Heart left ventricle (tissue), 16 donors: Measurements from ENCODE around the gene ETFRF1. TPM values are rescaled to one million over a fixed set of nuclear protein-coding genes. Genes with fewer than 3 reads are reported as not detected.

Experiments
- ATAC-seq, 4 donors: fragments of 200-7000 bp; cut with Tn5 transposase; one replicate each; pipeline ENCODE4 v1.9.1; 2020 to 2022; ENCODE audit warnings: moderate library complexity in 4 of 4, mild to moderate bottlenecking in 3 of 4, moderate number of reproducible peaks in 1 of 4
- DNase-seq, 5 donors: peaks; one replicate each; pipeline ENCODE4 v3.0.0-alpha.2; 2020
- H3K27ac ChIP-seq, 12 donors: fragments of 200-600 bp; sonication (generic) in 4 of 12; one replicate each; pipeline versions ENCODE4 v1.5.0 to v1.8.0; 2016 to 2022; ENCODE audit warnings: mild to moderate bottlenecking in 2 of 12
- H3K27me3 ChIP-seq, 9 donors: fragments of 200-600 bp; sonication (generic) in 2 of 9; one replicate each; pipeline versions ENCODE4 v1.5.1 to v1.8.0; 2016 to 2022; ENCODE audit warnings: mild to moderate bottlenecking in 3 of 9
- H3K36me3 ChIP-seq, 9 donors: fragments of 200-600 bp; sonication (generic) in 2 of 9; one replicate each; pipeline versions ENCODE4 v1.5.0 to v1.8.0; 2018 to 2022; ENCODE audit warnings: mild to moderate bottlenecking in 2 of 9
- H3K4me1 ChIP-seq, 12 donors: fragments of 200-600 bp; sonication (generic) in 4 of 12; one replicate each; pipeline versions ENCODE4 v1.5.0 to v1.8.0; 2016 to 2022; ENCODE audit warnings: mild to moderate bottlenecking in 3 of 12
- H3K4me3 ChIP-seq, 12 donors: fragments of 200-600 bp; sonication (generic) in 4 of 12; one replicate each; pipeline versions ENCODE4 v1.5.0 to v1.8.0; 2017 to 2022; ENCODE audit warnings: mild to moderate bottlenecking in 9 of 12, moderate library complexity in 4 of 12
- H3K9me3 ChIP-seq, 12 donors: fragments of 200-600 bp; sonication (generic) in 4 of 12; one replicate each; pipeline versions ENCODE4 v1.5.0 to v1.8.0; 2016 to 2022; ENCODE audit warnings: mild to moderate bottlenecking in 1 of 12
- CTCF ChIP-seq, 12 donors: fragments of 200-600 bp; sonication (generic) in 4 of 12; IDR thresholded peaks; one replicate each; pipeline versions ENCODE4 v1.5.0 to v1.8.0; 2018 to 2022; ENCODE audit warnings: antibody characterized with exemption in 12 of 12, mild to moderate bottlenecking in 5 of 12
- POLR2A ChIP-seq, 2 donors: fragments of 450-650 bp; IDR thresholded peaks; one replicate each; pipeline ENCODE4 v1.6.1; 2017; ENCODE audit warnings: antibody characterized with exemption in 2 of 2, mild to moderate bottlenecking in 2 of 2, moderate library complexity in 2 of 2
- WGBS, 4 donors: extraction: QIAGEN DNeasy Blood & Tissue Kit in 2 of 4; methylation state at CpG; one replicate each; pipeline versions ENCODE4 v1.1.5 to v1.1.7; 2013 to 2018; 5-methylcytosine and 5-hydroxymethylcytosine counted together
- intact Hi-C, 10 donors: fragments of 100-400 bp; cut with DNase I; formaldehyde crosslinking; loops; one replicate each; pipeline versions ENCODE4 v1.11.1 to v1.14.2; 2022
- polyA plus RNA-seq, 2 donors: library from polyadenylated mRNA; stranded (reverse); fragments of 200-250 nt; gene quantifications; one replicate each; pipeline ENCODE4 v1.2.3, GENCODE V29; 2013
- total RNA-seq, 9 donors: library from RNA; depleted of rRNA in 2 of 9; stranded (reverse); fragments of >200 nt in 2 of 9; fragmentation: NEBNext Ultra II Directional in 3 of 9; extraction: Animal tissue kit (Norgen Biotek cat#: 25700) in 3 of 9; gene quantifications; one replicate each; pipeline versions ENCODE4 v1.1.0 to v1.2.4, GENCODE V29; 2016 to 2023
- donor health status: ischemic (EF 13 %, LVEDD 7.1; RV severe dilation, severe dysfunction).
- donor health status: healthy with polysubstance abuse.
- donor health status: DM: no; HTN: yes; CAD: no.
- donor health status: DM: no; HTN: no; CAD: no.
- donor health status: ischemic (EF 25% LVEDD 6.9; RV normal size, moderate dysfunction).
- donor health status: ischemic (EF 25% LVEDD 5.7; RV mildly dilated, moderate dysfunction).
- donor health status: healthy.
- donor health status: DM: yes; HTN: yes; CAD: no.
- donor health status: ischemic (EF 35%, LVEDD 5.7; RV mildly dilated, moderate dysfunction).
- donor health status: nonischemic (EF 11% LVEDD 7.7; RV severe dilation, severe dysfunction).
- donor health status: DM: yes; HTN: yes; CAD: no.
- donor health status: PGD.
- donor health status: ischemic (EF 29% LVEDD 5.4; RV normal size, mild dysfunction).
- donor health status: nonischemic (EF 23%, LVEDD 6.1; RV moderate dilation, normal function).

Gene ETFRF1
- total and polyA plus RNA-seq, 11 donors, result 31.4 to 83.8 (median 52.2) TPM

- no peaks in the 10 kb centered on the region for H3K9me3 ChIP-seq
- H3K4me1 ChIP-seq, result peaks cover 0 to 21% (median 12%) of the 10 kb centered on the region in 12 donors
- H3K27ac ChIP-seq, result no peak overlapping the region
- H3K27me3 ChIP-seq, result no peaks in the 10 kb centered on the region
- TF ChIP-seq CTCF (IDR thresholded peaks at IDR 0.05) (no peak), POLR2A (IDR thresholded peaks at IDR 0.05) (no peak)
- H3K36me3 ChIP-seq, result no peaks in the 10 kb centered on the region
- ATAC-seq, result no peak
- no peak for DNase-seq
- 77 to 86% (median 84%) methylated on average over 5 of the region's 5 CpGs for WGBS, 4 donors
- no peak overlapping the region for H3K4me3 ChIP-seq
- intact Hi-C loops, result loop anchor here in 4 of 10 donors (5.0 to 10.0 kb wide), 3 partner anchors 56 to 761 kb away; partner anchors contain the start of genes DNAI7 (in 2 of the 4) and ETFRF1 (in 2 of the 4)
These were observed 58.5 kb downstream of the ETFRF1 start for GRCh38 chr12:25253371-25254068.

GRCh38 chr12:25254271-25254880 lies 59.3 kb downstream of the ETFRF1 start:
- Histone ChIP-seq H3K27ac (no peak overlapping the region), H3K9me3 (no peaks in the 10 kb centered on the region), H3K36me3 (no peaks in the 10 kb centered on the region), H3K27me3 (no peaks in the 10 kb centered on the region), H3K4me1 (peaks cover 0 to 14% (median 6%) of the 10 kb centered on the region in 12 donors), H3K4me3 (no peak overlapping the region)
- no peak for DNase-seq
- ATAC-seq, result no peak
- intact Hi-C loops, result loop anchor here in 4 of 10 donors (5.0 to 10.0 kb wide), 3 partner anchors 57 to 760 kb away; partner anchors contain the start of genes DNAI7 (in 2 of the 4) and ETFRF1 (in 2 of the 4)
- no peak for TF ChIP-seq POLR2A (IDR thresholded peaks at IDR 0.05)
- TF ChIP-seq CTCF (IDR thresholded peaks at IDR 0.05), result no peak
- WGBS, 4 donors, result 77 to 85% (median 84%) methylated on average over 4 of the region's 4 CpGs

Other genes starting within 250 kb of the ETFRF1 start
- gene BCAT1, start 246.1 kb upstream of the ETFRF1 start, total RNA-seq, result 10 to 100 TPM in 2 of 9 donors, 1 to 10 TPM in 7; 1.5 to 28.9 (median 5.6) TPM
- gene BCAT1, start 246.1 kb upstream of the ETFRF1 start, polyA plus RNA-seq, result 1 to 10 TPM in 1 of 2 donors, under 1 TPM in 1; 0.57 to 2.4 TPM
- gene DNAI7, start 77 bp upstream of the ETFRF1 start, total RNA-seq, result 1 to 10 TPM in 2 of 9 donors, under 1 TPM in 6, not detected in 1; 0.36 to 1.9 (median 0.85) TPM
- gene DNAI7, start 77 bp upstream of the ETFRF1 start, polyA plus RNA-seq, result under 1 TPM; 0.10 to 0.23 TPM
- 10 to 100 TPM in 8 of 9 donors, 1 to 10 TPM in 1; 6.3 to 16.0 (median 11.9) TPM for gene KRAS, start 55.7 kb downstream of the ETFRF1 start, total RNA-seq
- gene KRAS, start 55.7 kb downstream of the ETFRF1 start, polyA plus RNA-seq, result 10 to 100 TPM in 1 of 2 donors, 1 to 10 TPM in 1; 3.1 to 16.1 TPM